ENCODE measurements around the gene RBMS2. TPM values are rescaled to one million over a fixed set of nuclear protein-coding genes. Genes with fewer than 3 reads are reported as not detected.

The RBMS2 gene
- total and polyA plus RNA-seq, 9 donors: 14.4 to 56.9 (median 36.6) TPM

DNA sequence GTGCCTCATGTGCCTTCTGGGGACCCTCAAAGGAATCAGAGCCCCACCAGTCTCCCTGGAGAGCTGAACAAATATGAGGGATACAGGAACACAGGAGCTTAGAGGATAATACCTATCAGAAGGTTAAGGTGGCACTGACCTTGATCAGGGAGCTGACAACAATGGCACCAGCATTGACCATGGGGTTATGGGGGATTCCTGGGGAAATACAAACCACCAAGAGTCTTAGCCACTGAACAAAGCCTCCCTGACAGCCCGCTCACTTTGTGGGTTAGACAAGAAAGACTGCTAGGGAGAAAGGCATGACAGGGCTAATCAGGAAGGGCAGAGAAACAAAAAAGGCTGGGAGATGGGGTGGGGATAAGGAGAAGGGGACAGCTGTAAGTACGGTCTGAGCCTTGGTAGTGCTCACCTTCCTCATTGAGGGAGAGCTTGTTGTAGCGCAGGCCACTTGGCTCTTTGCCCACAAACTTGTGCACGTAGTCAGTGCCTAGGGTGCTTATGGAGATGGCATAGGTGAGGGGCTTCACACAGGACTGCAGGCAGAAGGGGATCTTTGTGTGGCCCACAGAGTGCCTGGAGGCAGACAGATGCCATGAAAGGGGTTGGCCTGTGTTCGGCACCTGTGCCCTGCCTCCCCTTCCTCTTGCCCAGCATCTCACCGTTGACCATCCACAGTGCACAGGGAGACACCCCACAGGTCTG lies 43.9 kb upstream of the RBMS2 start:
- no peak for TF ChIP-seq EP300 (IDR thresholded peaks at IDR 0.05)
- TF ChIP-seq, protein P1, sequence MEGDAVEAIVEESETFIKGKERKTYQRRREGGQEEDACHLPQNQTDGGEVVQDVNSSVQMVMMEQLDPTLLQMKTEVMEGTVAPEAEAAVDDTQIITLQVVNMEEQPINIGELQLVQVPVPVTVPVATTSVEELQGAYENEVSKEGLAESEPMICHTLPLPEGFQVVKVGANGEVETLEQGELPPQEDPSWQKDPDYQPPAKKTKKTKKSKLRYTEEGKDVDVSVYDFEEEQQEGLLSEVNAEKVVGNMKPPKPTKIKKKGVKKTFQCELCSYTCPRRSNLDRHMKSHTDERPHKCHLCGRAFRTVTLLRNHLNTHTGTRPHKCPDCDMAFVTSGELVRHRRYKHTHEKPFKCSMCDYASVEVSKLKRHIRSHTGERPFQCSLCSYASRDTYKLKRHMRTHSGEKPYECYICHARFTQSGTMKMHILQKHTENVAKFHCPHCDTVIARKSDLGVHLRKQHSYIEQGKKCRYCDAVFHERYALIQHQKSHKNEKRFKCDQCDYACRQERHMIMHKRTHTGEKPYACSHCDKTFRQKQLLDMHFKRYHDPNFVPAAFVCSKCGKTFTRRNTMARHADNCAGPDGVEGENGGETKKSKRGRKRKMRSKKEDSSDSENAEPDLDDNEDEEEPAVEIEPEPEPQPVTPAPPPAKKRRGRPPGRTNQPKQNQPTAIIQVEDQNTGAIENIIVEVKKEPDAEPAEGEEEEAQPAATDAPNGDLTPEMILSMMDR (IDR thresholded peaks at IDR 0.05): no peak
- no peak for TF ChIP-seq POLR2A (IDR thresholded peaks at IDR 0.05)
- Histone ChIP-seq H3K4me1 (ENCODE audit: insufficient read depth) (no peaks in the 10 kb centered on the region), H3K9me3 (no peaks in the 10 kb centered on the region), H3K27me3 (no peaks in the 10 kb centered on the region), H3K4me3 (no peak overlapping the region), H3K36me3 (no peaks in the 10 kb centered on the region), H3K27ac (no peak overlapping the region)
- WGBS, 3 donors: 74 to 88% (median 85%) methylated on average over 6 of the region's 6 CpGs
- DNase-seq: no peak
- intact Hi-C loops (cut with DNase I): no loop called here

DNA sequence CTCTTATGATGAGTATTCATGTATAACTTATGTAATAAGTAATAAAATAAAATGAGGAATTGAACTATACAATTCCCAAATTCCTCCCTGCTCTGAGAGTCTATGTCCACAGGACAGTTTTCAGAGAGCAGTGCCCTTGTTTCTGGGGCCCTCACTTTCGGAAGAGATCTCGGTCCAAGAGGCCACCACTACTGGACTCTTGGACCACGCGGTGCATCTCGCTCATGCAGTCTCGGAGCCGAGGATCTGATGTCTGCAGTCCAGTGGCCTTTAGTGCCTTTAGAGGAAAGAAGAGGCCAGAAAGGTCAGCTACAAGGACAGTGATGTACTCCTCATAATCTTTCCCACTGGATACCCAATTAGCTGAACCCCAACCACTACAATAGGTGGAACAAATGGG lies 42.0 kb upstream of the RBMS2 start:
- H3K27me3 ChIP-seq: no peaks in the 10 kb centered on the region
- DNase-seq: no peak
- intact Hi-C loops (cut with DNase I): no loop called here
- H3K27ac ChIP-seq: no peak overlapping the region
- H3K9me3 ChIP-seq: no peaks in the 10 kb centered on the region
- no peak overlapping the region for H3K4me3 ChIP-seq
- TF ChIP-seq POLR2A (IDR thresholded peaks at IDR 0.05) (no peak), EP300 (IDR thresholded peaks at IDR 0.05) (no peak)
- TF ChIP-seq, protein P1 (IDR thresholded peaks at IDR 0.05): no peak
- no peaks in the 10 kb centered on the region for H3K4me1 ChIP-seq (ENCODE audit: insufficient read depth)
- H3K36me3 ChIP-seq: no peaks in the 10 kb centered on the region
- WGBS, 3 donors: 91 to 95% (median 95%) methylated on average over 7 of the region's 7 CpGs

DNA sequence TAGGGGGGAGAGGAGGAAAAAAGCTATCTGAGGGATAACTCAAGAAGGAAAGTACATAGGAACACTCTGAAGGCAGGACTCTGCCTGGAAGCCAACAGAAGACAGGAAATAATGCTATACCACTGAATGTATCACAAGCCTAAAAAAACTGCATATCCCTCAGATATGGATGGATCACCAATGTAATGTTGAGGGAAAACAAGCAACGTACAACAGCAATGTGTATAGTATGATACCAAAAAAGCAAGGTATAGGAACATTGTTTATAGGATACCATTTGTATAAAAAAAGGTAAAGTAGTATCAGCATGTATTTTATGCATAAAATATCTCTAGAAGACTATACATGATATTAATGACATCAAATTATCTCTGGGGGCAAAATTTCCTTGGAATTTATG lies 37.1 kb upstream of the RBMS2 start:
- intact Hi-C loops (cut with DNase I): no loop called here
- 80 to 96% (median 85%) methylated on average over 1 of the region's 1 CpG for WGBS, 3 donors
- Histone ChIP-seq H3K27me3 (no peaks in the 10 kb centered on the region), H3K4me3 (no peak overlapping the region), H3K4me1 (ENCODE audit: insufficient read depth) (peaks cover 8% of the 10 kb centered on the region), H3K9me3 (no peaks in the 10 kb centered on the region), H3K27ac (no peak overlapping the region), H3K36me3 (no peaks in the 10 kb centered on the region)
- TF ChIP-seq POLR2A (IDR thresholded peaks at IDR 0.05) (no peak), EP300 (IDR thresholded peaks at IDR 0.05) (no peak)
- TF ChIP-seq, protein P1 (IDR thresholded peaks at IDR 0.05): no peak
- DNase-seq: no peak

DNA sequence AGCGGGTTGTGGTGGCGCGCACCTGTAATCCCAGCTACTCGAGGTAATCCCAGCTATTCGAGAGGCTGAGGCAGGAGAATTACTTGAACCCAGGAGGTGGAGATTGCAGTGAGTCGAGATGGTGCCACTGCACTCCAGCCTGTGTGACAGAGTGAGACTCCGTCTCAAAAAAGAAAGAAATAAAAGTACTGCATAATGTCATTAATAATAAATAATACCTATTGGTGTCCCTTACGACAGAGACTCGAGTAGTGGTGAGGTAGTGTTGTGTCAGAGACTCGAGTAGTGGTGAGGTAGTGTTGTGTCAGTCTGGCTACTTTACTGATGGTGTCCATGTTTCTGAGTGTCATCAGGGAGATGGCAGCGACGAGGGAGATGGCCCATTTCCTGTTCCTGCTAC lies 34.9 kb upstream of the RBMS2 start:
- WGBS, 3 donors: 82 to 86% (median 85%) methylated on average over 12 of the region's 12 CpGs
- Histone ChIP-seq H3K9me3 (no peaks in the 10 kb centered on the region), H3K27ac (no peak overlapping the region), H3K36me3 (no peaks in the 10 kb centered on the region), H3K4me1 (ENCODE audit: insufficient read depth) (peaks cover 8% of the 10 kb centered on the region), H3K4me3 (no peak overlapping the region), H3K27me3 (no peaks in the 10 kb centered on the region)
- DNase-seq: no peak
- TF ChIP-seq, protein P1 (IDR thresholded peaks at IDR 0.05): no peak
- TF ChIP-seq POLR2A (IDR thresholded peaks at IDR 0.05): no peak
- no peak for TF ChIP-seq EP300 (IDR thresholded peaks at IDR 0.05)
- intact Hi-C loops (cut with DNase I): no loop called here
